CD1c-positive myeloid dendritic cell (primary cell): Measurements from ENCODE around the gene SH3RF1.

Experiments
- DNase-seq: peaks from one replicate; pipeline ENCODE4 v3.0.0-alpha.2; 2016; ENCODE audit errors: extremely low spot score

Gene SH3RF1

GRCh38 chr4:169133932-169134331, 136.8 kb downstream of the SH3RF1 start:
- no peak for DNase-seq

DNA sequence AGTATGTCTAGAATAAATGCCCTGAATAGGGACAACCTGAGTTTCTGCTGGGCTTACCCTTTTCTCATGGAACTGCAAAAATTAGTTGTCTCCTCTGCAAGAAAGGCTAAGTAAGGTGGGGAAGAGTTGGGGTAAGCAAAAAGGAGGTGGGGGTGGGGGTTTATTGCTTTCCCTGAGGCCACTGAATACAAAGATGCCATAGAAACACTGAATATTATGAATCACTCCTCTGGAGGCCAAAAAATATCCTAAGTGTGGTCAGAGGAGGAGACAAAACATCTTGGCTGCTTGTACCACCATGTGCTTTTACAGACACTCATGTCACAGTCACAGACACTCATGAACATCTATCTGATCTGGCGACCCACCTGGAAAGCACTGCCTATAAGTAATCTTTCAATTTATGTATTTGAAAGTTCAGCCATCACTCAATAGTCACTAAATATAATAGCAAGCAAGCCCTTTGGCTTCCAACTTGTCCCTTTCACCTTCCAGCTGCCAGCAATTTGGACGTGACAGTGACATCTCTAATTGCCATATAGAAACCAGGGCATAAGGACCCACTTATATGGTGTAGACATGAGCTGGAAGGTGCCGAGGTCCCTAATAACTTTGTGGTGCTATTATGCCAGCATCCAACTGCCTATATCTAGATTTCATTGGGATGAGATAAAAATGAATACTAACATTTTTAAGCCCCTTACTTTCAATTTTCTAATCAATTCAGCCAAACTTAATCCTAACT, 138.0 kb downstream of the SH3RF1 start:
- DNase-seq, result no peak

GRCh38 chr4:169131556-169132208, 139.1 kb downstream of the SH3RF1 start:
- DNase-seq, result no peak

GRCh38 chr4:169128902-169129301, 141.9 kb downstream of the SH3RF1 start:
- DNase-seq, result no peak

GRCh38 chr4:169127314-169127713, 143.4 kb downstream of the SH3RF1 start:
- DNase-seq, result no peak

DNA sequence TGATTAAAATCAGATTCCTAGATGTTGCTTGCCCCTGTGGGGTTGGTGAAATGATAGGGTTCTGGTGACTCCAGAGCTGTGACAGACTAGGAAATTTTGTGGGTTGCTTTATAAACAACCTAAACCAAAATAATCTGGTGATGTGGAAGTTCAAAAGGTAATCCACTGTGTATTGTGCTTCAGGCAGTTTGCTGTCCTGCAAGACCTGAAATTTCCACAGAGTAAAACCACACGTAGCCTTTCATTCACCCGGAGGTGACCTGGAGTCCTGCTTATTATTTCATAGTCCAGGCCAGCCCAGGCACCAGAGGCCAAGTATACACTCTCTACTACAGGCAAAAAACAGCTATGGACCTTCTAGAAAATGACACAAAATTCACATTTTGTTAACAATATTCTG, 146.1 kb downstream of the SH3RF1 start:
- DNase-seq, result no peak

- no peak for DNase-seq
Observed at GRCh38 chr4:169122422-169122821, 148.3 kb downstream of the SH3RF1 start.

DNA sequence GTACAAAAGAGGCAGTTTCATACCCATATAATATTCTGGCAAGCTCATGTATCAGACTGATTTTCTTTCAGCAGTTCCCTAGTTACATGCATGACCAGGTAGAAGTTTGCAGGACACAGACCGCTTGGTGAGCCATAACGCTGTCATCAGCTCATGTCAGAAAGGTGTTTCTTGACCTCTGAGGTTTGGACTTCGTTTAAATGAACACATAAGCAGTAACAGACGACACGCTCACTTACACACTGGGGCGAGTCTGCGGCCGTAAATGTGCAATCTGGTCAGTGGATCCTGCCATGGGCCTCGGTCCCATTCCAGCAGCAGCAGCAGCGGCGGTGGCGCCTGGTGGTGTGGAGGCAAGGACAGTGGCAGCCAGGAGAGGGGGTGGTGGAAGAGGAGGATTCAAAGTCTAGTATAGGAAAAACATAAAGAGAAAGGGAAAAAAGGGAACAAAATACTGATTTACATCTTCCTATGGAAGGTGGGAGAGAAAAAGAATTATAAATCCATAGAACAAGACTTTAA, 148.8 kb downstream of the SH3RF1 start:
- DNase-seq, result no peak

DNA sequence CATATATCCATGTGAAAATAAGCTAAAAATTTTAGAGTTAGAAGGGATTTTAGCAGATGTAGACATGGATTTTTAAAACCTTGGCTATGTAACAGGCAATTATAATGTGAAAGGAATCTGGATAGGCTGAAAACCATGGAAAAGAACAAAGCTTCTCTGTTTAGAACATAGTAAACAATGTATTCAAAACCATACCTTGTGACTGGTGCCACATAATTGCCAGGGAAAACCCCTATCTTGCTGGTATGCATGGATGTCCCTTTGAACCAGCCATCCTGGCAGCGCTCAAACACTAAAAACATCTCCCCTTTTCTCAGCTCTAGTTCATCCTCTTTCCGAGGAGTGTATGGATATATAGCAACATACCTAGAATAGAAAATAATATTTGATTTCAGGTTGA, 150.1 kb downstream of the SH3RF1 start:
- no peak for DNase-seq

GRCh38 chr4:169119536-169119935, 151.2 kb downstream of the SH3RF1 start:
- no peak for DNase-seq

DNA sequence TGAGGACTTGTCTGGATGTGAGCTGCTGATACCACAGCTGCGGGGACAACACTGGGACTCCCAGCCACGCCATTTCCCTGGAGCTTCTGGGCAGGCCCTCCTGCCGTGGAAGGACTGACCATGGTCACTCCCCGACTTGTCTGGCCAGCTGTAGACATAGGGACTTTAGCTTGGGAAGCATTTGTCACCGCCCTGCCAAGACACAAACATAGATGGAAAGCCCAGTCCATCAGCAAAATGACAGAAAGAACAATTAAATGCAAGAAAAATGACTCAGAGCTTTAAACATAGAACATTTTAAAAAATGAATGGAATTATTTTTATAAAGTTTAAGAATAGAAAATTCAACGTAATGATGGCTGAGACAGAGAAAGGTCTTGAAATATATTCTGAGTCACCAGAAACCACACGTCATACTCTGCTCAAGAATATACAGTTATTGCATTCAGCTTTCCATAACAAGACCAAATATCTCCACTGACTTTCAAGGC, 153.1 kb downstream of the SH3RF1 start:
- DNase-seq, result no peak

- no peak for DNase-seq
Observed at GRCh38 chr4:169116270-169116901, 154.4 kb downstream of the SH3RF1 start.

DNA sequence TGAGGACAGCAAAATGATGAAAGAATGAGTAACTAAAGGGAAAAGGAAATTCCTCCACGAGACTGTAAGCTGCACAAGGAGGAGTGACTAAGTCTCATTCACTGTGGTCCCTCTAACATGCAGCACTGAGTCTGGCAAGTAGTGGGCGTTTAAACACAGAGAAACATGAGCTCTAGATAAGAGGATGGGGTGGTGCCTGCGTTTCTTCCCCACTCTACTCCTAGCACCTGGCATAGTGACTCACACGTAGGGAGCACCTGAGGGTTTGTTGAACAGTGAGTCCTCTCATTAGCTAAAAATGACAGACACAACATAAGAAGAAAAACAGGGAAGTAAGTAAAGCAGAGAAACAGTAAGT, 154.9 kb downstream of the SH3RF1 start:
- no peak for DNase-seq

DNA sequence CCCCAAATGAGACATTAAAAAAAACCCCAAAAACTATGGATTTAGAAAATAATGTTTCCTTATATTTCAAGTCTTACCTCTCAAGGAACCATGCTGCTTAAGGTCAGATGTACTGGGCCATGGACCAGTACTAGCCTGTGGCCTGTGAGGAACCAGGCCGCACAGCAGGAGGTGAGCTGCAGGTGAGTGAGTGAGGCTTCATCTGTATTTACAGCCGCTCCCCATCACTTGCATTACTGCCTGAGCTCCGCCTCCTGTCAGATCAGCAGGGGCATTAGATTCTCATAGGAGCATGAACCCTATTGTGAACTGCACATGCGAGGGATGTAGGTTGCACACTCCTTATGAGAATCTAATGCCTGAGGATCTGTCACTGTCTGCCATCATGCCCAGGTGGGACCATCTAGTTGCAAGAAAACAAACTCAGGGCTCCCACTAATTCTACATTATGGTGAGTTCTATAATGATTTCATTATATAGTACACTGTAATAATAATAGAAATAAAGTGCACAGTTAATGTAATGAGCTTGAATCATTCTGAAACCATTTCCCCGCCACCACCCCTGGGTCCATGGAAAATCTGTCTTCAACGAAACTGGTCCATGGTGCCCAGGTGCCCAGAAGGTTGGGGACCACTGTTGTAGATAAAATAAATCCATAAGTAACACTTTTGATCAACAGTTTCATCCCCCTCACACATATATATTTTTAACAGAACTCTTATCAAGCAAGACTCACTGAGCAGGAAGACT, 155.4 kb downstream of the SH3RF1 start:
- no peak for DNase-seq

- DNase-seq, result no peak
Observed at GRCh38 chr4:169114341-169114974, 156.3 kb downstream of the SH3RF1 start.

GRCh38 chr4:169110633-169111032, 160.1 kb downstream of the SH3RF1 start:
- DNase-seq, result no peak

GRCh38 chr4:169109035-169109675, 161.6 kb downstream of the SH3RF1 start:
- no peak for DNase-seq

DNA sequence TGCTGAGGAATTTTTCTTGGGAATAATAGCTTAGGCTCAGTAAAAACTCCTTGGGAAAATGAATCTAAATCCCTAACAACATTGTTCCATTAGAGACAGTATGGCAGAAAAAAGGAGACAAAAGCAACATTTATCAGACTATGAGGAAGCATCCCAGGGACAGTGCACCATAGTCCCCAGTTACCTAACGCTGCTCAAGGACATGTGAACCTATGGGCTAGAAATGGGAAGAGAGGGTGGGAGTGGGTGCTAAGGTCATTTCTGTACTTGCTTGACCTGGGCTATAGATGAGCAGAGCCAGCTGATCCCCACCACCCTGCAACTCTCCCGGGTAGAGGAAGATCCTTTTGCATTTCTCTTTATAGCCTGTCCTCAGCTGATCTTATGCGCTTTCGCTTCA, 162.5 kb downstream of the SH3RF1 start:
- DNase-seq, result no peak

GRCh38 chr4:169107528-169107927, 163.2 kb downstream of the SH3RF1 start:
- DNase-seq, result no peak

DNA sequence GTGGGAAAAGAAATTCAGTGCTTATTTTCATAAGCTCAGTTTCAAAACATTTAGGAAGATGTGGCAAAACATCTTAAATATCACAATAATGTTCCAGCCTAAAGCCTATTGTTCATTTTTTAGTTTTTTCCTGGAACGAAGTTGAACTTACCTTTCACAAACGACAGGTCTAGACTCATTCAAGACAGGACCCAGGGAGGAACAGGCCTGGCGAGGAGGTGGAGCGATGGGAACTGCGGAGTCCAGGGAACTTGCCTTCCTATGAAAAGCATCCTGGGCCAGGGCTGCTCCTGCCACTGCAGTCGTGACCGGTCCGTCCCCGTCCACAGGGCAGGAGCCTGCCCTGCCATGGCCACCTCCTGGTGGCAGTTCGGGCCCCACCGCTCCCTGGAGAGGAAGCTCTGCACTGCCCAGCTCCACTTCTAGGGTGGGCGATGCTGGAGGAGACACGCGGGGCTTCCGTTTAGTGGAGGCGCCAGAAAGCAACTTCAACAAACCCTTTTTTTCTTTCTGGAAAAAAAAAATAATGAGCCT, 164.0 kb downstream of the SH3RF1 start:
- no peak for DNase-seq

DNA sequence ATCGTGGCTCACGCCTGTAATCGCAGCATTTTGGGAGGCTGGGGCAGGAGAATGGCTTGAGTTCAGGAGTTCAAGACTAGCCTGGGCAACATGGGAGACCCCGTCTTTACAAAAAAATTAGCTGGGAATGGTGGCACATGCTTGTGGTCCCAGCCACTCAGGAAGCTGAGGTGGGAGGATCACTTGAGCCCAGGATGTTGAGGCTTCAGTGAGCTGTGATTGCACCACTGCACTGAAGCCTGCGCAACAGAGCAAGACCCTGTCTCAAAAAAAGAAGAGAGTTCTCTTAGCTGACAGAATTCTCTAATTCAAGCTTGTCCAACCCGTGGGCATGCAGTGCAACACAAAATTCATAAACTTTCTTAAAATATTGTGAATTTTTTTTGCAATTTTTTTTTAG, 165.1 kb downstream of the SH3RF1 start:
- DNase-seq, result no peak
